ENCODE data around the gene REX1BD. TPM values are rescaled to one million over a fixed set of nuclear protein-coding genes. Genes with fewer than 3 reads are reported as not detected.
"Not testable (repeated sequence)": the region's sequence is repeated elsewhere in the genome, so short reads cannot be mapped to it uniquely, and the experiment has no call there.

REX1BD gene
- total RNA-seq, 1 donor from 2014 or later, result 43.3 TPM

GRCh38 chr19:18577365-18577914, 11.2 kb upstream of the REX1BD start:
- DNase-seq (ENCODE audit: low read depth in 2 of 2), result no peak

DNA sequence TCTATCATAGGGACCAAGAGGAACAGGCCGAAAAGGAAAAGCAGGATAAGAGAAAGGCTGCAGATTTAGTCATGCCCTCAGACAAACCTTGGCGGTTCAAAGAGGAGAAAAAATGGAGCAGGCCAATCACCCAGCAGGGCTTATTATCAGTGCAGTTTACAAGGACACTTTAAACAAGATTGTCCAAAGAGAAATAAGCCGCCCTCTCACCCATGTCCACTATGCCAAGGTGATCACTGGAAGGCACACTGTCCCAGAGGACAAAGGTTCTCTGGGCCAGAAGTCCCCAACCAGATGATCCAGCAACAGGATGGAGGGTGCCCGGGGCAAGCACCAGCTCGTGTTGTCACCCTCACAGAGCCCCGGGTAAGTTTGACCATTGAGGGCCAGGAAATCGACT, 8.3 kb upstream of the REX1BD start:
- no peak for DNase-seq (ENCODE audit: low read depth in 2 of 2)

GRCh38 chr19:18586306-18586705, 2.3 kb upstream of the REX1BD start:
- no peak for DNase-seq (ENCODE audit: low read depth in 2 of 2)

DNA sequence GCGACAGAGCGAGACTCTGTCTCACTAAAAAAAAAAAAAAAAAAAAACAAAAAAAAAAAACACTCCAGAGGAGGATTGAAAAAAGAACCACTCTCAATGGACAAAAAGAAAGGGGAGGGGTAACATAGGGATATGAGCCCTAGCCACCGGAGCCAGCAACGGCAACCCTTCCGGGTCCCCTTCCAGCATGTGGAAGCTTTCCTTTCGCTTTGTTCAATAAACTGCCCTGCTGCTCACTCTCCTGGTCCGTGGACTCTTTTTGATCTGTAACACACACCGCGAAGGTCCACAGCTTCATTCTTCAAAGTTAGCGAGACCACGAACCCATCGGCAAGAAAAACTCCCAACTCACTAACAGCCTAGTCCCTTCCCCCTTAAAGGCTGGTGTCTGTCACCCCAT, 1.0 kb upstream of the REX1BD start:
- no peak for DNase-seq (ENCODE audit: low read depth in 2 of 2)

DNA sequence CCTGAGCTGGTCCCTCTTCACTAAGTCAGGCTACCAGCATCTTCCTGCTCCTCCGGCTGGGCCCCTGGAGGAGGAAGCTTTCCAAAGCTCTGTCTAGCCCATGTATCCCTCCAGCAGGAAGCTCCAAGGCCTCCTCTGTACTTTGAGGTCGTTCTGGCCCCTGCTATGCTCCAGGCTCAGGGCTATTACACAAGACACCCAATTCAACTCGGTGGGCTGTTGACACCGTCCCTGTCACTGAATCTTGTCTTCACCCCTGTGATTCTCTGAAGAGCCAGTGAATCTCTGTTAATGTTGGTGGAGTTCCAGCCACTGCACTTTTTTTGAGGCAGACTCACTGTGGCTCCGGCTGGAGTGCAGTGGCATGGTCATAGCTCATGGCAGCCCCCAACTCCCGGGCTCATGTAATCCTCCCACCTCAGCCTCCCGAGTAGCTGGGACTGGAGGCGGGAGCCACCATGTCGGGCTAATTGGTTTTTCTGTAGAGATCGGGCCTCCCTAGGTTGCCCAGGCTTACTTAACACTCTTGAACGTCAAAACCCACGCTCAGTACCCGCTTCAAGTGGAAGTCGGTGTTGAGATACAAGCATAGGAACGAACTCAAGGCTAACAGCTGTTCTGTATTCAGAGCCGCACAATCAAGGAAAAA, 512 bp upstream of the REX1BD start:
- DNase-seq (ENCODE audit: low read depth in 2 of 2), result no peak

- peak; percentile 77 to 80 for DNase-seq (ENCODE audit: low read depth in 2 of 2)
Observed at GRCh38 chr19:18589380-18590272, 1.0 kb downstream of the REX1BD start.

DNA sequence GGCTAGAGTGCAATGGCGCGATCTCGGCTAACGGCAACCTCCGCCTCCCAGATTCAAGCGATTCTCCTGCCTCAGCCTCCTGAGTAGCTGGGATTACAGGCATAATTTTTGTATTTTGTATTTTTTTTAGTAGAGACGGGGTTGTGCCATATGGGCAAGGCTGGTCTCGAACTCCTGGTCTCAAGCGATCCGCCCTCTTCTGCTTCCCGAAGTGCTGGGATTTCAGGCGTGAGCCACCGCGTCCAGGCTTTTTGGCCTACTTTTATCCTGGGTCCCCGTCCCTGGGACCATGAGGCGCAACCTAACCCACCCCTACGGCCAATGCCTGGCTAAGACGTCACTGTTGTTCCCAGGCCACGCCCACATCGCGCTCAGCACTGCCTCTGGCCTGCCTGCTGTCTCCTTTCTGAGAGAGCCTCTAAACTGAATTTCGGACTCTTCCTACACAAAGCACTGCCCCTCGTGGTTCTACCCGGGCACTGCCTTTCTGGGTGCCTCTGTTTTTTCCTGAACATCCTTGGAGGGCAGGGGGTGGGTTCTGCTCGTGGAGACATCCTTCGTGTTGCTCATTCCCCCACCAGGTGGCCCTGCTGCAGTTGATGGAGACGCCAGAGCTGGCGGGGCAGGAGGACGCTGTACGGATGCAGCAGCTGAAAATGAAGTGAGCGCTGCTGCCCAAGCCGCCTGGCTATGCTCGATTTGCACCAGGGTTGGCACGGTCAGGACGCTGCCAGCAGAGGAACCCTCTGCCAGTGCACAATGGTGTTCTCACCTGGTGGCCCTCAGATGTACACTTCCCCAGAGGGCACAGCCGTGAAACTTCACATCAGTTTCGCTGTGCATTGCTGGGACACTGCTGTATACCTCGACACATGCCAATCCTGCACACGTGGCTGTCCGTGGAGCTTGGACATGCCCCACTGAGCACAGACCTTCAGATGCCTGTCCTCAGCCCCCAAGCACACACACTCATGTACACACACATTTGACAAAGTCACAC, 2.0 kb downstream of the REX1BD start:
- DNase-seq (ENCODE audit: low read depth in 2 of 2), result peak in 1 of 2 donors; percentile 24

- no peak for DNase-seq (ENCODE audit: low read depth in 2 of 2)
Observed at GRCh38 chr19:18591735-18592385, 3.3 kb downstream of the REX1BD start.

GRCh38 chr19:18592732-18593131, 4.1 kb downstream of the REX1BD start:
- not testable (repeated sequence) for DNase-seq (ENCODE audit: low read depth in 2 of 2)

GRCh38 chr19:18593367-18594095, 4.9 kb downstream of the REX1BD start:
- DNase-seq (ENCODE audit: low read depth in 2 of 2), result no peak

DNA sequence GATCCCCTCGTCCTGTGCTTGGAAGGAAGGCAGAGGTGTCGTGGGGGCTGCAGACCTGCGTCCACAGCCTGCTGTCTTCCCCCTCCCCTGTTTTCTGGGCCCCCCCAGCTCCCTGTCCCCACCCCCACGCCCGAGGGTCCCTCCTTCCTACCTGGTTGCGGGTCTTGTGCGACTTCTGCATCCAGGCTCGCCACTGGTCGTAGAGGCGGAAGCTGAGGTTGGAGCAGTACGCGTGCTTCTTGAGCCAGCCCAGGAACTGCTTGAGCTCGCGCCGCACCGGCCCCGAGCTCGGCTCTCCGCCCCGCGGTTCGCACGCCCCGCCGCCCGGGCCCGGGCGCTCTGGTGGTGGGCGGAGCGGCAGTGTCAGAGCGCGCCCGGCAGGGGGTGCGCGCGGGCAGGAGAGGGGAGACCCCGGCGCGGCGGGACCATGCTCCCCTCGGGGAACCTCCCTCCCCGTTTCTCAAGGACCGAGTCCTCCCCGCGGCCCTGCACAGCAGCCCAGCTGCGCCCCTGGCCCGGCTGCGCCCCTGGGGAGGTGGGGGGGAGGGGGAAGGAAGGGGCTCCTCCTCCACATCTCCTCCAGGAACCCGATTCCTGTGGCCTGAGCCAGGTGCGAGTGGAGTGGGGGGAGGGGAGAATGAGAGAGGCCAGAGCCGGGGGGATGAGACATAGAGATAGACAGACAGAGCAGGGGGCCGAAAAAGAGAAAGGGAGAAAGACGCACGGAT, 5.7 kb downstream of the REX1BD start:
- DNase-seq (ENCODE audit: low read depth in 2 of 2), result peak; percentile 67 to 80

DNA sequence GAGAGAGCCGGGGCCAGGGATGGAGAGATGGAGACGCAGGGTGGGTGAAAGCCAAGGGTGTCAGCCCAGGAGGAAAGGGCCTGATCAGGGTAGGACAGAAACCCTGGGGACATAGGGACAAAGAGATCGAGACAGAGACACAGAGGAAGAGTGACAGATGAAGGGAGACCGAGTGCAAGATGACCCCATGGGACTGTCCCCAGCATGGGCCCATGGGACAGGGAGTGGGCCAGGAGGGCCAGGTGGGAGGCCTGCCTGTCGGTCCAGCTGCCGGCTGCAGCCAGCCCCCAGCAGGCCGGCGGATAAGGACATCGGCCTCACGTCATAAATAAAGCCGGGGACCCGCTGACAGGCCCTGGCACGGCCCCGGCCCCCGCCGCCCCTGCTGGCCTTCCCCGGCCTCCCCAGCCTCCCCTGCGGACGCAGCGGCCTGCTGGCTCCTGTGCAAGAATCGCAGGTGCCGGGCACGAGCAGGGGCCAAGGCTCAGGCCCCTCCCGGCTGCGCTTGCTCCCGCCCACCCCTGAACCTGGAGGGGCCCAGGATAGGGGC, 6.3 kb downstream of the REX1BD start:
- no peak for DNase-seq (ENCODE audit: low read depth in 2 of 2)

DNA sequence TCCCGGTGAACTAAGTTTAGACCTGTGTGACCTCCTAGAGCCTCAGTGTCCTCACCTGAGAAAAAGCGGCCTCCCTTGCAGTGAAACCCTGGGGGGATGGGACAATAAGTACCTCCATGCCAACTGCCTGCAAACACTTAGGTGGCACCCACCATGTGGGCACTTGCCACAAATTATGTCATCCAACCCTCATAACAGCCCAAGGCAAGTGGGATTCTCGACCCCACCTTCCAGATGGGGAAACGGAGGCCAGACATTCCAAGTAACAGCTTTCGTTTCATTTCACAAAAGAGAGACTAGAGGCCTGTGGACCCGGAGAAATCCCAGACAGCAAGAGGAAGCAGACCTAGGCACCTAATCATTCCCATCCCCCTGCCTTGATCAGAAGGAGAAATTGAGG, 6.9 kb downstream of the REX1BD start:
- no peak for DNase-seq (ENCODE audit: low read depth in 2 of 2)

DNA sequence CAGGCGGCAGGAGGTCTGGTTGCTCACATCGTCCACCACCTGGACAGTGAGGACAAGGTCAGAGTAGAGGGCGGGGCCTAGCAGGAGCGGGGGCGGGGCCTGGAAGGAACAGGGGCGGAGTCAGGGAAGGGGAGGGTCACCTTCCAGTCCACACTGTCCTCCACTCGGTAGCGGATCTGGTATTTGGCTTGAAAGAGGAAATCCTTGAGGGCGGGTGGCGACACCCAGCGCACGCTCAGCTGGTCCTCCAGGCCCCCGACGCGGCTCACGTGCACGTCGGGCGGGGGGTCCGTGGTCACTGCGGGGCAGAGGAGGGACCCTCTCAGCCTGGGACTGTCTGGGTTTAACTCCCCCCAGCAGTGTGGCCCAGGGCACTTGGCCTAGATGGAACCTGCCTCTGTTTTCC, 8.2 kb downstream of the REX1BD start:
- peak; percentile 33 to 63 for DNase-seq (ENCODE audit: low read depth in 2 of 2)

DNA sequence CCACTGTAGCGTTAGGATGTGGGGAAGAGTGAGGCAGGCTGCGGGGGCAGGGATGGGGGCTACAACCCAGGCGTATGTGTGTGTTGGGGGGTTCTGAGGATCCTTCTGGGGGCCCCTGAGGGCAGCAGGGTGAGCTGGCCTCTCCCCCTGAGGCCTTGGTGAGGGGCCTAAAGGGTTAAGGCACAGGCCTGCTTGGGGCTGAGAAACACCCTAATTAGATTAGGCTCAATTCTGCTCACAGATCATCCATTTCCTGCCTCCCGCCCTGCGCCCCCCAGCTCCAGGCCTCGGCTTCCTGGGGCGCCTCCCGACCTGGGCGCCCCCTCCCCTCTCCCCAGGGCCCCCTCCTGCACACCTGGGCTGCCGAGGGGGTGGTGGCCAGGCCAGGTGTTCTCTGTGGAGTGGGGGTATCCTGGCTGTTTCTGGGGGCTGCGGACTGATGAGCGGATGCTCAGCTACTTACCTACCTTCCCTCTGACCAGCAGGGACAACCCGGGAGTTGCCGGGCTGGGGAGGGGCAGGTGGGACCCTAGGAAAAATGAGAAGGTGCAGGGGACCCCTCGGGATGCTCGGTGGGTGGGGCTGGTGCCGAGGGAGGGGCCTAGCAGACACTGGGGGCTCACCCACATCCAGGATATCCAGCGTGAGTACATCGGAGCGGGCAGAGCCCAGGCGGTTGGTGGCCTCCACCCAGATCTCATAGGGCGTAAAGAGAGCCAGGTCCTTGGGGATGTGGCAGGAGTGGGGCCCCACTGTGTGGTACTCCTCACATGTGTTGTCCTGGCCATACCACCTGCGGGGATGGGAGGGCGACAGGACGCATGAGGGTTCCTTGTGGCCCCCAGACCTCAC, 9.4 kb downstream of the REX1BD start:
- DNase-seq (ENCODE audit: low read depth in 2 of 2), result no peak

DNA sequence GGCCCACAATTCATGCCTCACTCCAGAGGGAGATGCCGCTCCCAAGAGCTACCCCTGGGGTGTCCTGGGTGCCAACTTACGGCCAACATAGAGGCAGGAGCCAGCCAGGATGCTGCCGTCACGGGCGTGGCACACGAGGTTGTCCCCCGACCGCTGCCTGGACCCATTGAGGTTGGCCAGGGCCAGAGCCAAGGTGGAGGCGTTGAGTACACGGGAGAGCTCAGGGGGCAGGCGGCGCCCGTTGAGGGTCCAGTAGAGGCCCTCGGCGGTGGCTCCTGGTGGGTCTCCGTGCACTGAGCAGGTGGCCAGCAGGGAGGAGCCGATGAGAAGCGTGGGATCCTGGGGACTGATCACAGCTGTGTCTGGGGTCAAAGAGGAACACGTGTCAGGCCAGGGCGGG, 10.9 kb downstream of the REX1BD start:
- no peak for DNase-seq (ENCODE audit: low read depth in 2 of 2)

DNA sequence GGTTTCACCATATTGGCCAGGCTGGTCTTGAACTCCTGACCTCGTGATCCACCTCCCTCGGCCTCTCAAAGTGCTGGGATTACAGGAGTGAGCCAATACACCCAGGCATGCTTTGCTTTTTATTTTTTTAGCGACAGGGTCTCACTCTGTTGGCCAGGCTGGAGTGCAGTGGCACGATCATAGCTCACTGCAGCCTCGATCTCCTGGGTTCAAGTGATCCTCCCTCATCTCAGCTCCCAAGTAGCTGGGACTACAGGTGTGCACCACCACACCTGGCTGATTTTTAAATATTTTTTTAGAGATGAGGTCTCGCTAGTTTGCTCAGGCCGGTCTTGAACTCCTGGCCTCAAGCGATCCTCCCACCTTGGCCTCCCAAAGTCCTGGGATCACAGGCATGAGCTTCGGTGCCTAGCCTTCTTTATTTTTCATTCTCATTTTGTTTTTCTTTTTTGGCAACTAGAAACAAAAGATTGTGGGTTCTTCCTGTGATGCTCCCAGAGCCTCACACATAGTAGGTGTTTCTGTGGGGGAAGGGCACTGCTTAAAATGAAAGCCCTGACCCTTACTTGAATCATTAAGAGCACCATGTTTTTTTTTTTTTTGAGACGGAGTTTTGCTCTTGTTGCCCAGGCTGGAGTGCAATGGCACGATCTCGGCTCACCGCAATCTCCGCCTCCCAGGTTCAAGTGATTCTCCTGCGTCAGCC, 12.2 kb downstream of the REX1BD start:
- not testable (repeated sequence) for DNase-seq (ENCODE audit: low read depth in 2 of 2)

DNA sequence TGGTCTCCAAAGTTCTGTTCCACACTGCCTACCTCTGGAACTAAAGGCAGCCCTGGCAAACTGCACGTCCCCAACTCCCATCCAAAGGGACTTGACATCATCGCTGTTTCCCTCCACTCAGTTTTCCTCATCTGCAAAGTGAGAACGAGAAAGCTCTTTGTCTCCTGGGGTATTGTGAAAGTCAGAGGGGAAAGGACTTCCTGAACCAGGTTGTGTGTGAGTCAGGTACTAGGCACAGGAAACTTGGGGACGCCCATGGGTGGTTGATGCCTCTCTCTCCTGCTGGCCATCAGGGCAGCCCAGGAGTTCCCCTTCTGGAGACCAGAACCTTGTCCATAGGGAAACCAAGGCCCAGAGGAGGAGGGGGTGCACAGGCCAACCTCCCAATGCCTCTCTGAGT, 13.3 kb downstream of the REX1BD start:
- DNase-seq (ENCODE audit: low read depth in 2 of 2), result no peak
